Measurements from ENCODE around the gene RAPGEF6. TPM values are rescaled to one million over a fixed set of nuclear protein-coding genes. Genes with fewer than 3 reads are reported as not detected.

The RAPGEF6 gene
- total RNA-seq, 1 experiment from 2014 or later = 25.0 TPM

DNA sequence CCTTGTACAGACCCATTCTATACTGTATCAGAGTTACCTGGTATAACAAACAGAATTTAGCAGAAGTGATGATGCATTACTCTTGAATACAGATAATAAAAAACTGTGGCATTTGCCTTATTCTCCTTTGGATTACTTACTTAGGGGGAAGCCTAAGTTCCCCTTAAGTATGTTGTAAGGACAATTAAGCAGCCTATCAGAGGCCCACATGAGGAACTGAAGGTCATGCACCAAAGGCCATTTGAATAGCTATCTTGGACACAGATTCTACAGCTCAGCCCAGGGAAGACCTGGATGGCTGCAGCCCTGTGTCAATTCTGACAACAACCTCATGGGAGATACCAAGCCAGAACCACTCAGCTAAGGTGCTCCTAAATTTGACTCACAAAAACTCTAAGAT is 125.2 kb downstream of the RAPGEF6 start:
- no peaks in the 10 kb centered on the region for H3K4me1 ChIP-seq (ENCODE audit: control insufficient read depth, insufficient read depth, low read length)
- H3K27ac ChIP-seq (ENCODE audit: low read length) = no peak overlapping the region
- BruUV-seq (replicated peaks) = no TSS peak
- no peaks in the 10 kb centered on the region for H3K27me3 ChIP-seq (ENCODE audit: control insufficient read depth, insufficient read depth, low read length)
- ATAC-seq = no peak
- ChIA-PET POLR2A (no interaction called here), CTCF (no interaction called here)
- TF ChIP-seq TCF7L2 (IDR thresholded peaks at IDR 0.05; ENCODE audit: low read depth, low read length) (no peak), POLR2AphosphoS5 (IDR thresholded peaks at IDR 0.05; ENCODE audit: low read depth, low read length) (no peak), SIN3A (IDR thresholded peaks at IDR 0.05; ENCODE audit: borderline replicate concordance, insufficient read depth, low read depth, low read length) (no peak)
- TF ChIP-seq, protein P1, sequence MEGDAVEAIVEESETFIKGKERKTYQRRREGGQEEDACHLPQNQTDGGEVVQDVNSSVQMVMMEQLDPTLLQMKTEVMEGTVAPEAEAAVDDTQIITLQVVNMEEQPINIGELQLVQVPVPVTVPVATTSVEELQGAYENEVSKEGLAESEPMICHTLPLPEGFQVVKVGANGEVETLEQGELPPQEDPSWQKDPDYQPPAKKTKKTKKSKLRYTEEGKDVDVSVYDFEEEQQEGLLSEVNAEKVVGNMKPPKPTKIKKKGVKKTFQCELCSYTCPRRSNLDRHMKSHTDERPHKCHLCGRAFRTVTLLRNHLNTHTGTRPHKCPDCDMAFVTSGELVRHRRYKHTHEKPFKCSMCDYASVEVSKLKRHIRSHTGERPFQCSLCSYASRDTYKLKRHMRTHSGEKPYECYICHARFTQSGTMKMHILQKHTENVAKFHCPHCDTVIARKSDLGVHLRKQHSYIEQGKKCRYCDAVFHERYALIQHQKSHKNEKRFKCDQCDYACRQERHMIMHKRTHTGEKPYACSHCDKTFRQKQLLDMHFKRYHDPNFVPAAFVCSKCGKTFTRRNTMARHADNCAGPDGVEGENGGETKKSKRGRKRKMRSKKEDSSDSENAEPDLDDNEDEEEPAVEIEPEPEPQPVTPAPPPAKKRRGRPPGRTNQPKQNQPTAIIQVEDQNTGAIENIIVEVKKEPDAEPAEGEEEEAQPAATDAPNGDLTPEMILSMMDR (IDR thresholded peaks at IDR 0.05) = no peak
- TF ChIP-seq, protein P2, sequence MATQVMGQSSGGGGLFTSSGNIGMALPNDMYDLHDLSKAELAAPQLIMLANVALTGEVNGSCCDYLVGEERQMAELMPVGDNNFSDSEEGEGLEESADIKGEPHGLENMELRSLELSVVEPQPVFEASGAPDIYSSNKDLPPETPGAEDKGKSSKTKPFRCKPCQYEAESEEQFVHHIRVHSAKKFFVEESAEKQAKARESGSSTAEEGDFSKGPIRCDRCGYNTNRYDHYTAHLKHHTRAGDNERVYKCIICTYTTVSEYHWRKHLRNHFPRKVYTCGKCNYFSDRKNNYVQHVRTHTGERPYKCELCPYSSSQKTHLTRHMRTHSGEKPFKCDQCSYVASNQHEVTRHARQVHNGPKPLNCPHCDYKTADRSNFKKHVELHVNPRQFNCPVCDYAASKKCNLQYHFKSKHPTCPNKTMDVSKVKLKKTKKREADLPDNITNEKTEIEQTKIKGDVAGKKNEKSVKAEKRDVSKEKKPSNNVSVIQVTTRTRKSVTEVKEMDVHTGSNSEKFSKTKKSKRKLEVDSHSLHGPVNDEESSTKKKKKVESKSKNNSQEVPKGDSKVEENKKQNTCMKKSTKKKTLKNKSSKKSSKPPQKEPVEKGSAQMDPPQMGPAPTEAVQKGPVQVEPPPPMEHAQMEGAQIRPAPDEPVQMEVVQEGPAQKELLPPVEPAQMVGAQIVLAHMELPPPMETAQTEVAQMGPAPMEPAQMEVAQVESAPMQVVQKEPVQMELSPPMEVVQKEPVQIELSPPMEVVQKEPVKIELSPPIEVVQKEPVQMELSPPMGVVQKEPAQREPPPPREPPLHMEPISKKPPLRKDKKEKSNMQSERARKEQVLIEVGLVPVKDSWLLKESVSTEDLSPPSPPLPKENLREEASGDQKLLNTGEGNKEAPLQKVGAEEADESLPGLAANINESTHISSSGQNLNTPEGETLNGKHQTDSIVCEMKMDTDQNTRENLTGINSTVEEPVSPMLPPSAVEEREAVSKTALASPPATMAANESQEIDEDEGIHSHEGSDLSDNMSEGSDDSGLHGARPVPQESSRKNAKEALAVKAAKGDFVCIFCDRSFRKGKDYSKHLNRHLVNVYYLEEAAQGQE (IDR thresholded peaks at IDR 0.05; ENCODE audit: insufficient read depth in 1 of 2, low read depth in 2 of 2, low read length in 1 of 2) = no peak
- no peaks in the 10 kb centered on the region for H3K9me3 ChIP-seq (ENCODE audit: control insufficient read depth, insufficient read depth, low read depth, low read length)
- intact Hi-C loops (cut with micrococcal nuclease; ENCODE audit: unreplicated experiment) (no loop called here), in situ Hi-C loops (cut with HindIII; ENCODE audit: low pct_unique_long_range_greater_than_20kb, low sequenced_read_pairs) (no loop called here)
- no peak overlapping the region for H3K4me3 ChIP-seq (ENCODE audit: low read depth in 2 of 2, low read length in 2 of 2)
- peaks cover 15% of the 10 kb centered on the region for H3K36me3 ChIP-seq (ENCODE audit: control insufficient read depth, insufficient read depth, low read length)
- DNase-seq (ENCODE audit: low read depth, low spot score) = no peak

DNA sequence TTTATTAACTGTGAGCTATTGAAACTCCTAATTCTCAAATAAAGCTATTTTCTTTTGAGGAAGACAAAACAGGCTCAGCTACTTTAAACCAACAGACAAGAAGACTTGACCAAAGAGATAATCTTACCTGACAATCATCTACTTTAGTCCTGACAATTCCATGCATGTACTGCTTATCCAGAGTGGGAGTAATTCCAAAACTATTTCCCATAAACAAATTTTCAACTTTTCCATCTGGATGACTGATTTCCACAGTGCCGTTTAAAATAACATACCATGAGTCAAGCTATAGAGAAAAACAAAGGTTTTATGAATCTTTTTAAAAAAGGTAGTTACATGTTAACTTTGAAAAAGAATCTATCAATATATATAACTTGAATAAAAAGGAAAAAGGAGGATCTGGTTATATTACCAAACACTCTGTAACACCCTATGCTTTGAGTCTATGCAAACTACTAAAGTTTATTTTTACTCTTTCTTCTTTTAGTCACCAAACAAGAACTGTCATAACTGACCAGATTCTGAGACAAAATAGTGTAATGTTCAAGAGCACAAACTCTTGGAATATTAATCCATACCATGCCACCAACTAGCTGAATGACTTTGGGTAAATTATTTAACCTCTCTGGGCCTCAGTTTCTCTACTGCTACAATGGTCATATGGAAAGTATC is 129.7 kb downstream of the RAPGEF6 start:
- ATAC-seq = no peak
- Histone ChIP-seq H3K4me1 (ENCODE audit: control insufficient read depth, insufficient read depth, low read length) (no peaks in the 10 kb centered on the region), H3K27ac (ENCODE audit: low read length) (no peak overlapping the region), H3K27me3 (ENCODE audit: control insufficient read depth, insufficient read depth, low read length) (no peaks in the 10 kb centered on the region), H3K4me3 (ENCODE audit: low read depth in 2 of 2, low read length in 2 of 2) (no peak overlapping the region), H3K9me3 (ENCODE audit: control insufficient read depth, insufficient read depth, low read depth, low read length) (no peaks in the 10 kb centered on the region), H3K36me3 (ENCODE audit: control insufficient read depth, insufficient read depth, low read length) (peaks cover 25% of the 10 kb centered on the region)
- intact Hi-C loops (cut with micrococcal nuclease; ENCODE audit: unreplicated experiment) (no loop called here), in situ Hi-C loops (cut with HindIII; ENCODE audit: low pct_unique_long_range_greater_than_20kb, low sequenced_read_pairs) (no loop called here)
- TF ChIP-seq, protein P1 (IDR thresholded peaks at IDR 0.05) = no peak
- TF ChIP-seq, protein P2 (IDR thresholded peaks at IDR 0.05; ENCODE audit: insufficient read depth in 1 of 2, low read depth in 2 of 2, low read length in 1 of 2) = no peak
- TF ChIP-seq POLR2AphosphoS5 (IDR thresholded peaks at IDR 0.05; ENCODE audit: low read depth, low read length) (no peak), TCF7L2 (IDR thresholded peaks at IDR 0.05; ENCODE audit: low read depth, low read length) (no peak), SIN3A (IDR thresholded peaks at IDR 0.05; ENCODE audit: borderline replicate concordance, insufficient read depth, low read depth, low read length) (no peak)
- no TSS peak for BruUV-seq (replicated peaks)
- CTCF ChIA-PET = no interaction called here
- no peak for DNase-seq (ENCODE audit: low read depth, low spot score)
- POLR2A ChIA-PET = no interaction called here
